ENCODE measurements around the gene NLGN3. TPM values are rescaled to one million over a fixed set of nuclear protein-coding genes. Genes with fewer than 3 reads are reported as not detected.

Gene NLGN3
- total RNA-seq, 4 donors from 2014 or later: 0.52 to 0.97 (median 0.60) TPM

DNA sequence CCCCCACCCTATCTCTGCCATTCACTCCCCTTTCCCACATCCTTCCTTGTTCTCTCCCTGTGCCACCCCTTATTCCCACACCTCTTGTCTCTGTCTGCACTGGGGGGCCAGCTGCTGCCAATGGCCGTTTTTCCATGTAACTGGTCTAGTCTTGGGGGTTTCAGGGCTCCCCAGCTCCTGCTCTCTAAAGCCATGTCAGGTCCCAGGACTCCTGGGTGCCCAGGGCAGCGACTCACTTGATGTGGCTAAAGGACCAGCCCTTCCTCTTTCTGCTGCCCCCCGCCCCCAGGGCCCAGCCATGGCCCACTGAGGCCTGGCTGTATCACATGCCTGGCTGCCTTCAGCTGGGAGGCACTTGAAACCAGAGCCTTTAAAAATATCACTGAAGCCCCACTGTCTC, 10.0 kb downstream of the NLGN3 start:
- Histone ChIP-seq H3K27me3 (no peaks in the 10 kb centered on the region), H3K4me3 (no peak overlapping the region), H3K36me3 (no peaks in the 10 kb centered on the region), H3K4me1 (no peaks in the 10 kb centered on the region), H3K27ac (no peak overlapping the region), H3K9me3 (no peaks in the 10 kb centered on the region)
- DNase-seq (ENCODE audit: low spot score in 2 of 2): no peak
- 51% methylated on average over 2 of the region's 3 CpGs for WGBS
- TF ChIP-seq EP300 (IDR thresholded peaks at IDR 0.05): no peak
- no peak for TF ChIP-seq POLR2A (IDR thresholded peaks at IDR 0.05)
- TF ChIP-seq, protein P1, sequence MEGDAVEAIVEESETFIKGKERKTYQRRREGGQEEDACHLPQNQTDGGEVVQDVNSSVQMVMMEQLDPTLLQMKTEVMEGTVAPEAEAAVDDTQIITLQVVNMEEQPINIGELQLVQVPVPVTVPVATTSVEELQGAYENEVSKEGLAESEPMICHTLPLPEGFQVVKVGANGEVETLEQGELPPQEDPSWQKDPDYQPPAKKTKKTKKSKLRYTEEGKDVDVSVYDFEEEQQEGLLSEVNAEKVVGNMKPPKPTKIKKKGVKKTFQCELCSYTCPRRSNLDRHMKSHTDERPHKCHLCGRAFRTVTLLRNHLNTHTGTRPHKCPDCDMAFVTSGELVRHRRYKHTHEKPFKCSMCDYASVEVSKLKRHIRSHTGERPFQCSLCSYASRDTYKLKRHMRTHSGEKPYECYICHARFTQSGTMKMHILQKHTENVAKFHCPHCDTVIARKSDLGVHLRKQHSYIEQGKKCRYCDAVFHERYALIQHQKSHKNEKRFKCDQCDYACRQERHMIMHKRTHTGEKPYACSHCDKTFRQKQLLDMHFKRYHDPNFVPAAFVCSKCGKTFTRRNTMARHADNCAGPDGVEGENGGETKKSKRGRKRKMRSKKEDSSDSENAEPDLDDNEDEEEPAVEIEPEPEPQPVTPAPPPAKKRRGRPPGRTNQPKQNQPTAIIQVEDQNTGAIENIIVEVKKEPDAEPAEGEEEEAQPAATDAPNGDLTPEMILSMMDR (IDR thresholded peaks at IDR 0.05): no peak
- TF ChIP-seq POLR2AphosphoS5 (IDR thresholded peaks at IDR 0.05): no peak

DNA sequence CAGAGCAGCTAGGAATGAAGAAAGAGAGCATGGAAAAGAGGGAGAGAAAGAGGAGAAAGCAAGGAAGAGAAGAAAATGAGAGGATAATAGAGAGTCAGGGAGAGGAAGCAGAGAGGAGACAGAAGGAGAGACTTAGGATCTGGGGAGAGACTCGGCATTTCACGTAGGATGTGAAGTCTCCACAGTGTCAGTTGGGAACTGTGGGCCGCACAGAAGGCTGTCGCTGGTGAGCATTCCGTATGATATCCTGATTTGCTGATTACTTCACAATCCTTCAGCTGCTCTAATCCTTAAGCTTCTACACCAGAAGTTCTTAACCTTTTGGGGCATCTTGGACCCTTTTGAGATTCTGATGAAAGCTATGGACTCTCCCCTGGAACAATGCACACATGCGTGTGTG, 14.0 kb downstream of the NLGN3 start:
- Histone ChIP-seq H3K4me1 (no peaks in the 10 kb centered on the region), H3K27me3 (no peaks in the 10 kb centered on the region), H3K4me3 (no peak overlapping the region), H3K27ac (no peak overlapping the region), H3K36me3 (no peaks in the 10 kb centered on the region), H3K9me3 (no peaks in the 10 kb centered on the region)
- DNase-seq (ENCODE audit: low spot score in 2 of 2): no peak
- TF ChIP-seq, protein P1 (IDR thresholded peaks at IDR 0.05): no peak
- TF ChIP-seq EP300 (IDR thresholded peaks at IDR 0.05) (no peak), POLR2A (IDR thresholded peaks at IDR 0.05) (no peak), POLR2AphosphoS5 (IDR thresholded peaks at IDR 0.05) (no peak)
- 84% methylated on average over 6 of the region's 6 CpGs for WGBS

DNA sequence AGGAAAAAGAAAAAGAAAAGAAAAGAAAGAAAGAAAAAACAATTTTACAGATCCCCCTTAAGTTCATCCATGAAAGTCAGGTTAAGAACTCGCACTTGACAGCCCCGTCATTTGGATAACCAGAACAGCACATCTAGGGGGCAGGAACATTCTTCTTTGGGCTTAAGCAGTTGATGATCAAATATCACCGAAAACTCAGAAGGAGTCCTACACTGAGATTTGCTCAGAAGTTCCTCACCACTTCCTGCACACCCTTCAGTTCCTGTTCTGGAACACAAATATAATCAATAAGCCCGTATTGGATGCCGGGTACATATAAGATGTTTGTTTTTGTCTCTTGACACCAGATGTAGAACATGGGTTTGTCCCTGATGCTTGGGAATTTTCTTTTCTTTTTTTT, 14.7 kb downstream of the NLGN3 start:
- H3K36me3 ChIP-seq: no peaks in the 10 kb centered on the region
- H3K27me3 ChIP-seq: no peaks in the 10 kb centered on the region
- H3K4me3 ChIP-seq: no peak overlapping the region
- 73% methylated on average over 5 of the region's 5 CpGs for WGBS
- no peaks in the 10 kb centered on the region for H3K4me1 ChIP-seq
- H3K27ac ChIP-seq: no peak overlapping the region
- no peaks in the 10 kb centered on the region for H3K9me3 ChIP-seq
- no peak for DNase-seq (ENCODE audit: low spot score in 2 of 2)
- TF ChIP-seq POLR2A (IDR thresholded peaks at IDR 0.05) (no peak), EP300 (IDR thresholded peaks at IDR 0.05) (no peak), POLR2AphosphoS5 (IDR thresholded peaks at IDR 0.05) (no peak)
- TF ChIP-seq, protein P1 (IDR thresholded peaks at IDR 0.05): no peak

DNA sequence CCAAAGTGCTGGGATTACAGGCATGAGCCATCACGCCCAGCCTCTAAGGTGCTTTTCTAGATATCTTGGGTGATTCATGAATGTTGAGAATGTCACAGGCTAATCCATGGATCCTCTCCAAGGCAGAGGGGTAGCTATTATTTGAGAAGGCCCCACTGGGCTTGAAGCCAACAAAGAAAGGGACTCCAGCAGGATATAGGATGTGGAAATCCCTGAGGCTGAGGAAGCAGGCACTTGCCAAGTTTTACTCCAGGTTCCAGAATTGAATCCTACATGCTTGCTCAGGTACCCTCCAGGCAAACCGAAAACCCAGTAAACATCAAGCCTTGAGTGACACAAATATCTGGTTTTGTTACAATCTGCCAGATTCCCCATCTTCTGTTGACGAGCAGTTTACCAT, 15.8 kb downstream of the NLGN3 start:
- Histone ChIP-seq H3K4me3 (no peak overlapping the region), H3K27ac (no peak overlapping the region), H3K27me3 (no peaks in the 10 kb centered on the region), H3K36me3 (no peaks in the 10 kb centered on the region), H3K4me1 (no peaks in the 10 kb centered on the region), H3K9me3 (no peaks in the 10 kb centered on the region)
- no peak for TF ChIP-seq POLR2AphosphoS5 (IDR thresholded peaks at IDR 0.05)
- TF ChIP-seq, protein P1 (IDR thresholded peaks at IDR 0.05): no peak
- TF ChIP-seq POLR2A (IDR thresholded peaks at IDR 0.05): no peak
- no peak for TF ChIP-seq EP300 (IDR thresholded peaks at IDR 0.05)
- DNase-seq (ENCODE audit: low spot score in 2 of 2): no peak
- WGBS: 80% methylated on average over 3 of the region's 3 CpGs

DNA sequence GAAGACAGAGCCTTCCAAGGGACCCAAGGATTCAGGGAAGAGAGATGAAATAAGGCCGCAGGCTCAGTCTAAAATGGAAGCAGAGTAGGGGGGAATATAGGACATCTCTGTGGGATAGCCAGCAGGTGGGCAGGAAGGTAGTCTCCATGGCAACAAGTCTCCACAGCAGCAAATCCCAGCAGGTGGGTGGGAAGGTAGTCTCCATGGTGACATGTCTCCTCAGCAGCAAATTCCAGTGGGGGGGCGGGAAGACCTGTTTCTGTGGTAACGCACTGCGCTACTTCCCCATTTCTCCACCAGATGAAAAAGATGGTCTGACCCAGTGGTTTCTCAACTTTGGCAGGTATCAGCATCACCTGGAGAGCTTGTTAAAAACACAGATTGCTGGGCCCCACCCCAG, 18.3 kb downstream of the NLGN3 start:
- Histone ChIP-seq H3K4me1 (no peaks in the 10 kb centered on the region), H3K4me3 (no peak overlapping the region), H3K27me3 (no peaks in the 10 kb centered on the region), H3K9me3 (no peaks in the 10 kb centered on the region), H3K36me3 (no peaks in the 10 kb centered on the region), H3K27ac (no peak overlapping the region)
- TF ChIP-seq, protein P1 (IDR thresholded peaks at IDR 0.05): no peak
- no peak for TF ChIP-seq EP300 (IDR thresholded peaks at IDR 0.05)
- no peak for TF ChIP-seq POLR2AphosphoS5 (IDR thresholded peaks at IDR 0.05)
- TF ChIP-seq POLR2A (IDR thresholded peaks at IDR 0.05): no peak
- no peak for DNase-seq (ENCODE audit: low spot score in 2 of 2)
- 78% methylated on average over 4 of the region's 4 CpGs for WGBS
